ENCODE results near the gene IL22RA2.

- TF ChIP-seq EZH2 (IDR thresholded peaks at IDR 0.05; ENCODE audit: insufficient read depth, poor library complexity, severe bottlenecking) (no peak), EZH2phosphoT487 (IDR thresholded peaks at IDR 0.05; ENCODE audit: insufficient read depth, low read depth) (no peak)
These were observed 26.2 kb downstream of the IL22RA2 start for GRCh38 chr6:137147195-137147594.
